HEK293T (cell line): ENCODE results near the gene MATN1.

Experiments used
- BHLHE40 ChIP-seq: fragments of 450-650 bp; IDR thresholded peaks from 2 replicates; pipeline ENCODE4 v1.6.1; 2016; ENCODE audit warnings: mild to moderate bottlenecking, moderate library complexity, borderline replicate concordance
- HDGF ChIP-seq: fragments of 450-650 bp; IDR thresholded peaks from 2 replicates; pipeline ENCODE4 v1.6.1; 2017; ENCODE audit warnings: antibody characterized with exemption, borderline replicate concordance
- SP1 ChIP-seq: fragments of 450-650 bp; IDR thresholded peaks from 2 replicates; pipeline ENCODE4 v1.6.1; 2017

GRCh38 chr1:30756545-30757351 lies 33.4 kb upstream of the MATN1 start:
- TF ChIP-seq SP1 (no peak), BHLHE40 (no peak), HDGF (no peak)
